Fibroblast of the aortic adventitia (primary cell): ENCODE measurements around the gene EDRF1. TPM values are rescaled to one million over a fixed set of nuclear protein-coding genes. Genes with fewer than 3 reads are reported as not detected.

Source experiments
- DNase-seq: peaks from one replicate; pipeline ENCODE4 v3.0.0-alpha.2; 2010; ENCODE audit warnings: low read depth
- H3K4me3 ChIP-seq: 2 replicates; pipeline ENCODE4 v1.5.1; 2011; ENCODE audit warnings: low read depth, mild to moderate bottlenecking, control low read depth, low read length, moderate library complexity
- CTCF ChIP-seq: IDR thresholded peaks from 2 replicates; pipeline ENCODE4 v1.5.1; 2011; ENCODE audit warnings: mild to moderate bottlenecking, low read length, control low read depth, inconsistent platforms; ENCODE audit not compliant: insufficient read depth
- total RNA-seq: library from RNA; depleted of rRNA; stranded (reverse); fragments of >200 nt; gene quantifications from 2 replicates; pipeline ENCODE4 v1.2.3, GENCODE V29; 2012; ENCODE audit warnings: low replicate concordance

EDRF1 gene
- total RNA-seq, 1 donor = 27.2 TPM

- no peak for DNase-seq
- no peak for TF ChIP-seq CTCF
- H3K4me3 ChIP-seq = no peak overlapping the region
Measured at GRCh38 chr10:125765835-125766234, 46.3 kb downstream of the EDRF1 start.

- no peak overlapping the region for H3K4me3 ChIP-seq
- no peak for DNase-seq
Measured at GRCh38 chr10:125766511-125766910, 47.0 kb downstream of the EDRF1 start.

GRCh38 chr10:125768219-125768855, 48.8 kb downstream of the EDRF1 start:
- no peak for TF ChIP-seq CTCF
- no peak overlapping the region for H3K4me3 ChIP-seq
- DNase-seq = peak; percentile 46

More at GRCh38 chr10:125766511-125766910, 47.0 kb downstream of the EDRF1 start:
- no peak for TF ChIP-seq CTCF

- DNase-seq = no peak
- no peak for TF ChIP-seq CTCF
- no peak overlapping the region for H3K4me3 ChIP-seq
Measured at GRCh38 chr10:125769175-125769574, 49.7 kb downstream of the EDRF1 start.

GRCh38 chr10:125770844-125771243, 51.3 kb downstream of the EDRF1 start:
- no peak for DNase-seq
- TF ChIP-seq CTCF = no peak
- no peak overlapping the region for H3K4me3 ChIP-seq

GRCh38 chr10:125772112-125772863, 52.8 kb downstream of the EDRF1 start:
- DNase-seq = no peak
- TF ChIP-seq CTCF = no peak
- H3K4me3 ChIP-seq = no peak overlapping the region
